Measurements from ENCODE around the gene CCR6. TPM values are rescaled to one million over a fixed set of nuclear protein-coding genes. Genes with fewer than 3 reads are reported as not detected.

The CCR6 gene
- total RNA-seq, 1 experiment from 2014 or later, result not detected

GRCh38 chr6:167137881-167138280, 15.0 kb downstream of the CCR6 start:
- ChIA-PET POLR2A (interaction anchor here (0.7 kb wide), 1 partner anchor 352 kb away, joined by 7 read pairs; no protein-coding TSS in a partner anchor), CTCF (no interaction called here)
- no peak overlapping the region for H3K4me3 ChIP-seq (ENCODE audit: low read depth in 2 of 2, low read length in 2 of 2)
- peaks cover 5% of the 10 kb centered on the region; the same call in 1 of the 2 replicates for H3K27me3 ChIP-seq (ENCODE audit: control insufficient read depth, insufficient read depth, low read length)
- no peak overlapping the region for H3K27ac ChIP-seq (ENCODE audit: low read length)
- no peaks in the 10 kb centered on the region for H3K9me3 ChIP-seq (ENCODE audit: control insufficient read depth, insufficient read depth, low read depth, low read length)
- no peaks in the 10 kb centered on the region for H3K4me1 ChIP-seq (ENCODE audit: control insufficient read depth, insufficient read depth, low read length)
- BruUV-seq (replicated peaks), result no TSS peak
- in situ Hi-C loops (cut with HindIII; ENCODE audit: low pct_unique_long_range_greater_than_20kb, low sequenced_read_pairs), result no loop called here
- intact Hi-C loops (cut with micrococcal nuclease; ENCODE audit: unreplicated experiment), result no loop called here
- DNase-seq (ENCODE audit: low read depth, low spot score) (no peak), ATAC-seq (no peak)
- no peaks in the 10 kb centered on the region for H3K36me3 ChIP-seq (ENCODE audit: control insufficient read depth, insufficient read depth, low read length)
- TF ChIP-seq TCF7L2 (IDR thresholded peaks at IDR 0.05; ENCODE audit: low read depth, low read length) (no peak), POLR2AphosphoS5 (IDR thresholded peaks at IDR 0.05; ENCODE audit: low read depth, low read length) (no peak), SIN3A (IDR thresholded peaks at IDR 0.05; ENCODE audit: borderline replicate concordance, insufficient read depth, low read depth, low read length) (no peak)
- TF ChIP-seq, protein P1, sequence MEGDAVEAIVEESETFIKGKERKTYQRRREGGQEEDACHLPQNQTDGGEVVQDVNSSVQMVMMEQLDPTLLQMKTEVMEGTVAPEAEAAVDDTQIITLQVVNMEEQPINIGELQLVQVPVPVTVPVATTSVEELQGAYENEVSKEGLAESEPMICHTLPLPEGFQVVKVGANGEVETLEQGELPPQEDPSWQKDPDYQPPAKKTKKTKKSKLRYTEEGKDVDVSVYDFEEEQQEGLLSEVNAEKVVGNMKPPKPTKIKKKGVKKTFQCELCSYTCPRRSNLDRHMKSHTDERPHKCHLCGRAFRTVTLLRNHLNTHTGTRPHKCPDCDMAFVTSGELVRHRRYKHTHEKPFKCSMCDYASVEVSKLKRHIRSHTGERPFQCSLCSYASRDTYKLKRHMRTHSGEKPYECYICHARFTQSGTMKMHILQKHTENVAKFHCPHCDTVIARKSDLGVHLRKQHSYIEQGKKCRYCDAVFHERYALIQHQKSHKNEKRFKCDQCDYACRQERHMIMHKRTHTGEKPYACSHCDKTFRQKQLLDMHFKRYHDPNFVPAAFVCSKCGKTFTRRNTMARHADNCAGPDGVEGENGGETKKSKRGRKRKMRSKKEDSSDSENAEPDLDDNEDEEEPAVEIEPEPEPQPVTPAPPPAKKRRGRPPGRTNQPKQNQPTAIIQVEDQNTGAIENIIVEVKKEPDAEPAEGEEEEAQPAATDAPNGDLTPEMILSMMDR (IDR thresholded peaks at IDR 0.05), result no peak
- TF ChIP-seq, protein P2, sequence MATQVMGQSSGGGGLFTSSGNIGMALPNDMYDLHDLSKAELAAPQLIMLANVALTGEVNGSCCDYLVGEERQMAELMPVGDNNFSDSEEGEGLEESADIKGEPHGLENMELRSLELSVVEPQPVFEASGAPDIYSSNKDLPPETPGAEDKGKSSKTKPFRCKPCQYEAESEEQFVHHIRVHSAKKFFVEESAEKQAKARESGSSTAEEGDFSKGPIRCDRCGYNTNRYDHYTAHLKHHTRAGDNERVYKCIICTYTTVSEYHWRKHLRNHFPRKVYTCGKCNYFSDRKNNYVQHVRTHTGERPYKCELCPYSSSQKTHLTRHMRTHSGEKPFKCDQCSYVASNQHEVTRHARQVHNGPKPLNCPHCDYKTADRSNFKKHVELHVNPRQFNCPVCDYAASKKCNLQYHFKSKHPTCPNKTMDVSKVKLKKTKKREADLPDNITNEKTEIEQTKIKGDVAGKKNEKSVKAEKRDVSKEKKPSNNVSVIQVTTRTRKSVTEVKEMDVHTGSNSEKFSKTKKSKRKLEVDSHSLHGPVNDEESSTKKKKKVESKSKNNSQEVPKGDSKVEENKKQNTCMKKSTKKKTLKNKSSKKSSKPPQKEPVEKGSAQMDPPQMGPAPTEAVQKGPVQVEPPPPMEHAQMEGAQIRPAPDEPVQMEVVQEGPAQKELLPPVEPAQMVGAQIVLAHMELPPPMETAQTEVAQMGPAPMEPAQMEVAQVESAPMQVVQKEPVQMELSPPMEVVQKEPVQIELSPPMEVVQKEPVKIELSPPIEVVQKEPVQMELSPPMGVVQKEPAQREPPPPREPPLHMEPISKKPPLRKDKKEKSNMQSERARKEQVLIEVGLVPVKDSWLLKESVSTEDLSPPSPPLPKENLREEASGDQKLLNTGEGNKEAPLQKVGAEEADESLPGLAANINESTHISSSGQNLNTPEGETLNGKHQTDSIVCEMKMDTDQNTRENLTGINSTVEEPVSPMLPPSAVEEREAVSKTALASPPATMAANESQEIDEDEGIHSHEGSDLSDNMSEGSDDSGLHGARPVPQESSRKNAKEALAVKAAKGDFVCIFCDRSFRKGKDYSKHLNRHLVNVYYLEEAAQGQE (IDR thresholded peaks at IDR 0.05; ENCODE audit: insufficient read depth in 1 of 2, low read depth in 2 of 2, low read length in 1 of 2), result no peak

DNA sequence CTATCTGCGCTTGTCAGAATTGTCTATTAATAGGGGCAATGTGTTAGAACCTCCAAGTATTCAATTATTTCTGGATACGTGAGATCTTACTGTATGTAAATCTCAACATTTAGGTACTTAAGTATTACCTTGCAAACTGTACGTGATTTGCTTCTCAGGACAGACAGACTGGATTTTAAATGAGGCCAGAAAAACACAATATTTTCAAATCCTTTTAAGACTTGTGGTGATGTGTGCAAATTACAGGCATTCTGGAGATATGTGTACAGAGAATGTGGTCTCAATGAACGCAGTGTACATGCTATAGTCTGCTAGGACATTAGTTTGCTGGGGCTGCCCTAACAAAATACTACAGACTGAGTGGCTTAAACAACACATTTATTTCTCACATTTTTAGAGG, 16.9 kb downstream of the CCR6 start:
- ChIA-PET CTCF (interaction anchor here (0.9 kb wide), 1 partner anchor 10 kb away, joined by 3 read pairs; no protein-coding TSS in a partner anchor), POLR2A (no interaction called here)
- Histone ChIP-seq H3K27me3 (ENCODE audit: control insufficient read depth, insufficient read depth, low read length) (peaks cover 5% of the 10 kb centered on the region; the same call in 1 of the 2 replicates), H3K9me3 (ENCODE audit: control insufficient read depth, insufficient read depth, low read depth, low read length) (no peaks in the 10 kb centered on the region), H3K36me3 (ENCODE audit: control insufficient read depth, insufficient read depth, low read length) (no peaks in the 10 kb centered on the region), H3K4me1 (ENCODE audit: control insufficient read depth, insufficient read depth, low read length) (no peaks in the 10 kb centered on the region), H3K4me3 (ENCODE audit: low read depth in 2 of 2, low read length in 2 of 2) (no peak overlapping the region), H3K27ac (ENCODE audit: low read length) (no peak overlapping the region)
- TF ChIP-seq, protein P2 (IDR thresholded peaks at IDR 0.05; ENCODE audit: insufficient read depth in 1 of 2, low read depth in 2 of 2, low read length in 1 of 2), result no peak
- TF ChIP-seq POLR2AphosphoS5 (IDR thresholded peaks at IDR 0.05; ENCODE audit: low read depth, low read length) (no peak), SIN3A (IDR thresholded peaks at IDR 0.05; ENCODE audit: borderline replicate concordance, insufficient read depth, low read depth, low read length) (no peak), TCF7L2 (IDR thresholded peaks at IDR 0.05; ENCODE audit: low read depth, low read length) (no peak)
- TF ChIP-seq, protein P1 (IDR thresholded peaks at IDR 0.05), result no peak; the same call in 1 of the 2 replicates
- intact Hi-C loops (cut with micrococcal nuclease; ENCODE audit: unreplicated experiment) (loop anchor here (5.0 kb wide), 3 partner anchors 92 to 362 kb away; partner anchors contain the start of gene CEP43), in situ Hi-C loops (cut with HindIII; ENCODE audit: low pct_unique_long_range_greater_than_20kb, low sequenced_read_pairs) (no loop called here)
- ATAC-seq (no peak), DNase-seq (ENCODE audit: low read depth, low spot score) (no peak)
- BruUV-seq (replicated peaks), result no TSS peak
